WTC11 (cell line): Measurements from ENCODE around the gene CTTNBP2. TPM values are rescaled to one million over a fixed set of nuclear protein-coding genes. Genes with fewer than 3 reads are reported as not detected.

Experiments
- ATAC-seq: fragments of 200-7000 bp; cut with Tn5 transposase; 2 replicates; pipeline ENCODE4 v1.10.0; 2021; ENCODE audit warnings: mild to moderate bottlenecking, moderate library complexity
- CTCF ChIA-PET: fragments of 300-600 bp; sonication (Branson Sonifier 250); formaldehyde crosslinking; loops from one replicate; lab custom pipeline; 2021; ENCODE audit warnings: antibody characterized with exemption; lab: Charles Lee
- POLR2A ChIA-PET: fragments of 350-600 bp; sonication (Branson Sonifier 250); formaldehyde crosslinking; loops from one replicate; lab custom pipeline; 2021; ENCODE audit warnings: antibody characterized with exemption; lab: Charles Lee
- DNase-seq: peaks from one replicate; pipeline ENCODE4 v3.0.0; 2021; ENCODE audit warnings: low spot score
- H3K27ac Mint-ChIP-seq: 2 replicates; pipeline ENCODE4 v1.8.0; 2021; ENCODE audit warnings: mixed read lengths
- H3K27me3 Mint-ChIP-seq: 2 replicates; pipeline ENCODE4 v1.8.0; 2021; ENCODE audit warnings: low read depth, mild to moderate bottlenecking, moderate library complexity, mixed read lengths
- H3K36me3 Mint-ChIP-seq: 2 replicates; pipeline ENCODE4 v1.8.0; 2021; ENCODE audit warnings: mixed read lengths
- H3K4me1 Mint-ChIP-seq: 2 replicates; pipeline ENCODE4 v1.8.0; 2022; ENCODE audit warnings: mixed read lengths
- H3K4me3 Mint-ChIP-seq: 2 replicates; pipeline ENCODE4 v1.8.0; 2021; ENCODE audit warnings: mild to moderate bottlenecking, moderate library complexity, mixed read lengths
- H3K9me3 Mint-ChIP-seq: 2 replicates; pipeline ENCODE4 v1.8.0; 2021; ENCODE audit warnings: mixed read lengths
- ATF2 ChIP-seq: sonication (generic); formaldehyde crosslinking; IDR thresholded peaks from 2 replicates; pipeline ENCODE4 v1.8.1; 2022; ENCODE audit warnings: low read depth, missing genetic modification reagents, borderline replicate concordance
- CBFB ChIP-seq: sonication (generic); formaldehyde crosslinking; IDR thresholded peaks from 2 replicates; pipeline ENCODE4 v1.8.1; 2022; ENCODE audit warnings: mild to moderate bottlenecking, low read depth, missing genetic modification reagents
- EMX1 ChIP-seq: fragments of 250-450 bp; sonication (Bioruptor Pico); IDR thresholded peaks from 2 replicates; pipeline ENCODE4 v1.8.0; 2021; ENCODE audit warnings: mild to moderate bottlenecking
- FOXK1 ChIP-seq: sonication (generic); formaldehyde crosslinking; IDR thresholded peaks from 2 replicates; pipeline ENCODE4 v1.8.0; 2022; ENCODE audit warnings: mild to moderate bottlenecking, moderate library complexity, missing genetic modification reagents
- GTF2I ChIP-seq: fragments of 250-450 bp; sonication (Bioruptor Pico); conservative IDR thresholded peaks from 2 replicates; pipeline ENCODE4 v1.4.0; 2021; ENCODE audit warnings: mild to moderate bottlenecking
- HMGA2 ChIP-seq: fragments of 250-450 bp; sonication (Bioruptor Pico); IDR thresholded peaks from 2 replicates; pipeline ENCODE4 v1.4.0; 2021; ENCODE audit warnings: mild to moderate bottlenecking, moderate library complexity
- JAZF1 ChIP-seq: fragments of 250-450 bp; sonication (Bioruptor Pico); IDR thresholded peaks from 2 replicates; pipeline ENCODE4 v1.9.0; 2021; ENCODE audit warnings: moderate library complexity, mild to moderate bottlenecking, inconsistent platforms
- KAT7 ChIP-seq: sonication (generic); formaldehyde crosslinking; IDR thresholded peaks from 2 replicates; pipeline ENCODE4 v1.8.1; 2023; ENCODE audit warnings: missing genetic modification reagents, mild to moderate bottlenecking, borderline replicate concordance
- MYBL2 ChIP-seq: sonication (generic); formaldehyde crosslinking; IDR thresholded peaks from 2 replicates; pipeline ENCODE4 v1.8.1; 2023; ENCODE audit warnings: mild to moderate bottlenecking, moderate library complexity, missing genetic modification reagents
- NFATC4 ChIP-seq: fragments of 250-450 bp; sonication (Bioruptor Pico); IDR thresholded peaks from 2 replicates; pipeline ENCODE4 v1.9.0; 2021; ENCODE audit warnings: mild to moderate bottlenecking
- NFE2L1 ChIP-seq: sonication (generic); formaldehyde crosslinking; IDR thresholded peaks from 2 replicates; pipeline ENCODE4 v1.8.1; 2023; ENCODE audit warnings: missing genetic modification reagents
- NR1H2 ChIP-seq: sonication (generic); formaldehyde crosslinking; IDR thresholded peaks from 2 replicates; pipeline ENCODE4 v1.9.0; 2021; ENCODE audit warnings: mild to moderate bottlenecking, moderate library complexity, missing genetic modification reagents
- OVOL2 ChIP-seq: fragments of 250-450 bp; sonication (Bioruptor Pico); IDR thresholded peaks from 2 replicates; pipeline ENCODE4 v1.9.0; 2021; ENCODE audit warnings: mild to moderate bottlenecking, borderline replicate concordance
- PRRX2 ChIP-seq: fragments of 250-450 bp; sonication (Bioruptor Pico); IDR thresholded peaks from 2 replicates; pipeline ENCODE4 v1.8.0; 2021; ENCODE audit warnings: mild to moderate bottlenecking
- RORB ChIP-seq: fragments of 250-450 bp; sonication (Bioruptor Pico); IDR thresholded peaks from 2 replicates; pipeline ENCODE4 v1.9.0; 2021; ENCODE audit warnings: mild to moderate bottlenecking
- SMAD4 ChIP-seq: sonication (generic); formaldehyde crosslinking; IDR thresholded peaks from 2 replicates; pipeline ENCODE4 v1.8.0; 2022; ENCODE audit warnings: mild to moderate bottlenecking, missing genetic modification reagents
- SOX15 ChIP-seq: fragments of 250-450 bp; sonication (Bioruptor Pico); IDR thresholded peaks from 2 replicates; pipeline ENCODE4 v1.9.0; 2021; ENCODE audit warnings: mild to moderate bottlenecking
- TCF7 ChIP-seq: sonication (generic); formaldehyde crosslinking; IDR thresholded peaks from 2 replicates; pipeline ENCODE4 v1.8.0; 2022; ENCODE audit warnings: mild to moderate bottlenecking, low read depth, missing genetic modification reagents, moderate library complexity
- ZNF138 ChIP-seq: sonication (generic); formaldehyde crosslinking; conservative IDR thresholded peaks from 2 replicates; pipeline ENCODE4 v1.8.1; 2022; ENCODE audit warnings: mild to moderate bottlenecking, moderate library complexity, missing genetic modification reagents
- ZNF219 ChIP-seq: sonication (generic); formaldehyde crosslinking; IDR thresholded peaks from 2 replicates; pipeline ENCODE4 v1.8.0; 2023; ENCODE audit warnings: missing genetic modification reagents, mild to moderate bottlenecking, borderline replicate concordance
- ZNF416 ChIP-seq: fragments of 250-450 bp; sonication (Bioruptor Pico); IDR thresholded peaks from 2 replicates; pipeline ENCODE4 v1.9.0; 2021; ENCODE audit warnings: mild to moderate bottlenecking, inconsistent platforms
- total RNA-seq: library from RNA; stranded (reverse); gene quantifications from 3 replicates; pipeline ENCODE4 v1.2.3, GENCODE V29; 2021
- TF ChIP-seq, protein P1 (sequence below): fragments of 200-600 bp; IDR thresholded peaks from 2 replicates; pipeline ENCODE4 v1.8.0; 2022; ENCODE audit warnings: antibody characterized with exemption
- TF ChIP-seq, protein P2 (sequence below): fragments of 250-450 bp; sonication (Bioruptor Pico); IDR thresholded peaks from 2 replicates; pipeline ENCODE4 v1.9.0; 2021; ENCODE audit warnings: moderate library complexity, mild to moderate bottlenecking, inconsistent platforms, borderline replicate concordance
- TF ChIP-seq, protein P3 (sequence below): sonication (generic); formaldehyde crosslinking; conservative IDR thresholded peaks from 2 replicates; pipeline ENCODE4 v1.8.1; 2022; ENCODE audit warnings: mild to moderate bottlenecking, missing genetic modification reagents
- TF ChIP-seq, protein P4 (sequence below): fragments of 250-450 bp; sonication (Bioruptor Pico); IDR thresholded peaks from 2 replicates; pipeline ENCODE4 v1.9.0; 2021; ENCODE audit warnings: mild to moderate bottlenecking
- TF ChIP-seq, protein P5 (sequence below): sonication (generic); formaldehyde crosslinking; conservative IDR thresholded peaks from 2 replicates; pipeline ENCODE4 v1.8.1; 2023; ENCODE audit warnings: mild to moderate bottlenecking, low read depth, missing genetic modification reagents, moderate library complexity
- TF ChIP-seq, protein P6 (sequence below): sonication (generic); formaldehyde crosslinking; IDR thresholded peaks from 2 replicates; pipeline ENCODE4 v1.8.1; 2023; ENCODE audit warnings: mild to moderate bottlenecking, missing genetic modification reagents, moderate library complexity
- TF ChIP-seq, protein P7 (sequence below): sonication (generic); formaldehyde crosslinking; IDR thresholded peaks from 2 replicates; pipeline ENCODE4 v1.8.1; 2023; ENCODE audit warnings: mild to moderate bottlenecking, moderate library complexity, missing genetic modification reagents

Gene CTTNBP2
- total RNA-seq, 1 experiment from 2014 or later: 22.1 TPM

DNA sequence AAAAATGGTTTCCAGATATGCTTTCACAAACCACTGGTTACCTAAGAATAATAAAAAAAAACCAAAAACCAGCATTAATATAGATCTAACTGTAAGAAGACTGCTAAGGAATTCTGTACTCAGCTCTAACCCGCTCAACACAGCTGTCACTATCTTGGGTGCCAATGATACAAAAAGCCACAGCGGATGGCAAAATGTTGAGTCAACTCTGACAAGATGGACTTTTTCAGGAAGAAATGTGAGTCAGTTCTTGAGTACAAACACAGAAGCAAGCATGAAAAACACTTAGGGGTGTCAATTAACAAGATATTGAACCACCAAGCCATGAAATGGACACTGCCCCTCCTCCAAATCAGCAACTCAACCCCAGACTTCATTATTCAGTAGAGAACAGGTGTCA is 55.0 kb downstream of the CTTNBP2 start:
- H3K27me3 Mint-ChIP-seq: no peaks in the 10 kb centered on the region
- no peak for ATAC-seq
- no peaks in the 10 kb centered on the region for H3K9me3 Mint-ChIP-seq
- TF ChIP-seq ZNF138 (CRISPR knock-in tag): no peak
- TF ChIP-seq TCF7 (CRISPR knock-in tag): no peak
- no peak for TF ChIP-seq FOXK1 (CRISPR knock-in tag)
- TF ChIP-seq, protein P1, sequence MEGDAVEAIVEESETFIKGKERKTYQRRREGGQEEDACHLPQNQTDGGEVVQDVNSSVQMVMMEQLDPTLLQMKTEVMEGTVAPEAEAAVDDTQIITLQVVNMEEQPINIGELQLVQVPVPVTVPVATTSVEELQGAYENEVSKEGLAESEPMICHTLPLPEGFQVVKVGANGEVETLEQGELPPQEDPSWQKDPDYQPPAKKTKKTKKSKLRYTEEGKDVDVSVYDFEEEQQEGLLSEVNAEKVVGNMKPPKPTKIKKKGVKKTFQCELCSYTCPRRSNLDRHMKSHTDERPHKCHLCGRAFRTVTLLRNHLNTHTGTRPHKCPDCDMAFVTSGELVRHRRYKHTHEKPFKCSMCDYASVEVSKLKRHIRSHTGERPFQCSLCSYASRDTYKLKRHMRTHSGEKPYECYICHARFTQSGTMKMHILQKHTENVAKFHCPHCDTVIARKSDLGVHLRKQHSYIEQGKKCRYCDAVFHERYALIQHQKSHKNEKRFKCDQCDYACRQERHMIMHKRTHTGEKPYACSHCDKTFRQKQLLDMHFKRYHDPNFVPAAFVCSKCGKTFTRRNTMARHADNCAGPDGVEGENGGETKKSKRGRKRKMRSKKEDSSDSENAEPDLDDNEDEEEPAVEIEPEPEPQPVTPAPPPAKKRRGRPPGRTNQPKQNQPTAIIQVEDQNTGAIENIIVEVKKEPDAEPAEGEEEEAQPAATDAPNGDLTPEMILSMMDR: no peak
- TF ChIP-seq, protein P2, sequence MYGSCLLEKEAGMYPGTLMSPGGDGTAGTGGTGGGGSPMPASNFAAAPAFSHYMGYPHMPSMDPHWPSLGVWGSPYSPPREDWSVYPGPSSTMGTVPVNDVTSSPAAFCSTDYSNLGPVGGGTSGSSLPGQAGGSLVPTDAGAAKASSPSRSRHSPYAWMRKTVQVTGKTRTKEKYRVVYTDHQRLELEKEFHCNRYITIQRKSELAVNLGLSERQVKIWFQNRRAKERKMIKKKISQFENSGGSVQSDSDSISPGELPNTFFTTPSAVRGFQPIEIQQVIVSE (CRISPR knock-in tag): no peak
- TF ChIP-seq SMAD4 (CRISPR knock-in tag): no peak
- no peak for TF ChIP-seq JAZF1 (CRISPR knock-in tag)
- TF ChIP-seq, protein P3, sequence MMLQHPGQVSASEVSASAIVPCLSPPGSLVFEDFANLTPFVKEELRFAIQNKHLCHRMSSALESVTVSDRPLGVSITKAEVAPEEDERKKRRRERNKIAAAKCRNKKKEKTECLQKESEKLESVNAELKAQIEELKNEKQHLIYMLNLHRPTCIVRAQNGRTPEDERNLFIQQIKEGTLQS (CRISPR knock-in tag): no peak
- TF ChIP-seq, protein P4, sequence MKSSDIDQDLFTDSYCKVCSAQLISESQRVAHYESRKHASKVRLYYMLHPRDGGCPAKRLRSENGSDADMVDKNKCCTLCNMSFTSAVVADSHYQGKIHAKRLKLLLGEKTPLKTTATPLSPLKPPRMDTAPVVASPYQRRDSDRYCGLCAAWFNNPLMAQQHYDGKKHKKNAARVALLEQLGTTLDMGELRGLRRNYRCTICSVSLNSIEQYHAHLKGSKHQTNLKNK: no peak
- TF ChIP-seq ATF2 (CRISPR knock-in tag): no peak
- TF ChIP-seq HMGA2 (CRISPR knock-in tag): no peak
- TF ChIP-seq GTF2I (CRISPR knock-in tag): no peak
- TF ChIP-seq ZNF416 (CRISPR knock-in tag): no peak
- no peak for TF ChIP-seq EMX1 (CRISPR knock-in tag)
- TF ChIP-seq, protein P5, sequence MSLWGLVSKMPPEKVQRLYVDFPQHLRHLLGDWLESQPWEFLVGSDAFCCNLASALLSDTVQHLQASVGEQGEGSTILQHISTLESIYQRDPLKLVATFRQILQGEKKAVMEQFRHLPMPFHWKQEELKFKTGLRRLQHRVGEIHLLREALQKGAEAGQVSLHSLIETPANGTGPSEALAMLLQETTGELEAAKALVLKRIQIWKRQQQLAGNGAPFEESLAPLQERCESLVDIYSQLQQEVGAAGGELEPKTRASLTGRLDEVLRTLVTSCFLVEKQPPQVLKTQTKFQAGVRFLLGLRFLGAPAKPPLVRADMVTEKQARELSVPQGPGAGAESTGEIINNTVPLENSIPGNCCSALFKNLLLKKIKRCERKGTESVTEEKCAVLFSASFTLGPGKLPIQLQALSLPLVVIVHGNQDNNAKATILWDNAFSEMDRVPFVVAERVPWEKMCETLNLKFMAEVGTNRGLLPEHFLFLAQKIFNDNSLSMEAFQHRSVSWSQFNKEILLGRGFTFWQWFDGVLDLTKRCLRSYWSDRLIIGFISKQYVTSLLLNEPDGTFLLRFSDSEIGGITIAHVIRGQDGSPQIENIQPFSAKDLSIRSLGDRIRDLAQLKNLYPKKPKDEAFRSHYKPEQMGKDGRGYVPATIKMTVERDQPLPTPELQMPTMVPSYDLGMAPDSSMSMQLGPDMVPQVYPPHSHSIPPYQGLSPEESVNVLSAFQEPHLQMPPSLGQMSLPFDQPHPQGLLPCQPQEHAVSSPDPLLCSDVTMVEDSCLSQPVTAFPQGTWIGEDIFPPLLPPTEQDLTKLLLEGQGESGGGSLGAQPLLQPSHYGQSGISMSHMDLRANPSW (CRISPR knock-in tag): no peak
- peak overlapping the region; percentile 84; the same call in 1 of the 2 replicates for H3K27ac Mint-ChIP-seq
- H3K36me3 Mint-ChIP-seq: no peaks in the 10 kb centered on the region
- H3K4me1 Mint-ChIP-seq: peaks cover 58% of the 10 kb centered on the region
- no peak overlapping the region for H3K4me3 Mint-ChIP-seq
- DNase-seq: no peak
- POLR2A ChIA-PET: no interaction called here
- CTCF ChIA-PET: no interaction called here

DNA sequence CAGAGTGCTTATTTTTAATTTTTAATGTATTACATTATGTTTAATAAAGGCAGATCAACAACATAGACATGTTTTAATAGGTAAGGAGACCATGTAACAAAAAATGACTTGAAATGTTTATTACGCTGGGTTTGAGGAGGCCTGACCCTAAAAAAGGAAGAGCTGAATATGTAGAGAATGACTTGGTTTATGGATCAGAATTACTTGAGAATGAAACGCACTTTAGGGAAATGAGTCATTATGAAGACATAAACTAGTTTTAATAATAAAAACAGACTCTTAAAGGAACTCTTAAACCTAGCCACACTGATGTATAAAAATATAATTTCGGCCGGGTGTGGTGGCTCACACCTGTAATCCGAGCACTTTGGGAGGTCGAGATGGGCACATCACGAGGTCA is 56.5 kb downstream of the CTTNBP2 start:
- CTCF ChIA-PET: no interaction called here
- Mint-ChIP-seq H3K27me3 (no peaks in the 10 kb centered on the region), H3K27ac (no peak overlapping the region), H3K9me3 (no peaks in the 10 kb centered on the region), H3K4me1 (peaks cover 59% of the 10 kb centered on the region), H3K4me3 (no peak overlapping the region), H3K36me3 (no peaks in the 10 kb centered on the region)
- ATAC-seq (no peak), DNase-seq (no peak)
- POLR2A ChIA-PET: no interaction called here
- no peak for TF ChIP-seq NFATC4 (CRISPR knock-in tag)
- TF ChIP-seq EMX1 (CRISPR knock-in tag): no peak
- TF ChIP-seq PRRX2: no peak
- TF ChIP-seq GTF2I (CRISPR knock-in tag): no peak
- TF ChIP-seq SOX15: no peak
- no peak for TF ChIP-seq NR1H2
- no peak for TF ChIP-seq RORB (CRISPR knock-in tag)
- TF ChIP-seq, protein P6, sequence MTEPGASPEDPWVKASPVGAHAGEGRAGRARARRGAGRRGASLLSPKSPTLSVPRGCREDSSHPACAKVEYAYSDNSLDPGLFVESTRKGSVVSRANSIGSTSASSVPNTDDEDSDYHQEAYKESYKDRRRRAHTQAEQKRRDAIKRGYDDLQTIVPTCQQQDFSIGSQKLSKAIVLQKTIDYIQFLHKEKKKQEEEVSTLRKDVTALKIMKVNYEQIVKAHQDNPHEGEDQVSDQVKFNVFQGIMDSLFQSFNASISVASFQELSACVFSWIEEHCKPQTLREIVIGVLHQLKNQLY (CRISPR knock-in tag): no peak
- TF ChIP-seq ZNF219 (CRISPR knock-in tag): no peak
- TF ChIP-seq, protein P7, sequence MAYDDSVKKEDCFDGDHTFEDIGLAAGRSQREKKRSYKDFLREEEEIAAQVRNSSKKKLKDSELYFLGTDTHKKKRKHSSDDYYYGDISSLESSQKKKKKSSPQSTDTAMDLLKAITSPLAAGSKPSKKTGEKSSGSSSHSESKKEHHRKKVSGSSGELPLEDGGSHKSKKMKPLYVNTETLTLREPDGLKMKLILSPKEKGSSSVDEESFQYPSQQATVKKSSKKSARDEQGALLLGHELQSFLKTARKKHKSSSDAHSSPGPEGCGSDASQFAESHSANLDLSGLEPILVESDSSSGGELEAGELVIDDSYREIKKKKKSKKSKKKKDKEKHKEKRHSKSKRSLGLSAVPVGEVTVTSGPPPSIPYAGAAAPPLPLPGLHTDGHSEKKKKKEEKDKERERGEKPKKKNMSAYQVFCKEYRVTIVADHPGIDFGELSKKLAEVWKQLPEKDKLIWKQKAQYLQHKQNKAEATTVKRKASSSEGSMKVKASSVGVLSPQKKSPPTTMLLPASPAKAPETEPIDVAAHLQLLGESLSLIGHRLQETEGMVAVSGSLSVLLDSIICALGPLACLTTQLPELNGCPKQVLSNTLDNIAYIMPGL (CRISPR knock-in tag): no peak
- no peak for TF ChIP-seq MYBL2
- TF ChIP-seq CBFB (CRISPR knock-in tag): no peak
- TF ChIP-seq NFE2L1: no peak
- no peak for TF ChIP-seq OVOL2 (CRISPR knock-in tag)
- no peak for TF ChIP-seq KAT7 (CRISPR knock-in tag)
